Epithelial cell of proximal tubule (primary cell): ENCODE measurements around the gene MVB12A. TPM values are rescaled to one million over a fixed set of nuclear protein-coding genes. Genes with fewer than 3 reads are reported as not detected.

Experiments used
- DNase-seq: peaks from one replicate; pipeline ENCODE4 v3.0.0-alpha.2; 2011; ENCODE audit warnings: low read depth
- H3K4me3 ChIP-seq: 2 replicates; pipeline ENCODE4 v1.5.1; 2011; ENCODE audit warnings: low read depth, mild to moderate bottlenecking, low read length
- total RNA-seq: library from RNA; depleted of rRNA; stranded (reverse); fragments of >200 nt; gene quantifications from 2 replicates; pipeline ENCODE4 v1.2.3, GENCODE V29; 2015
- TF ChIP-seq, protein P1 (sequence below): conservative IDR thresholded peaks from 2 replicates; pipeline ENCODE4 v1.5.1; 2012; ENCODE audit warnings: low read depth, mild to moderate bottlenecking, low read length

The MVB12A gene
- total RNA-seq, 1 donor from 2014 or later: 91.6 TPM

DNA sequence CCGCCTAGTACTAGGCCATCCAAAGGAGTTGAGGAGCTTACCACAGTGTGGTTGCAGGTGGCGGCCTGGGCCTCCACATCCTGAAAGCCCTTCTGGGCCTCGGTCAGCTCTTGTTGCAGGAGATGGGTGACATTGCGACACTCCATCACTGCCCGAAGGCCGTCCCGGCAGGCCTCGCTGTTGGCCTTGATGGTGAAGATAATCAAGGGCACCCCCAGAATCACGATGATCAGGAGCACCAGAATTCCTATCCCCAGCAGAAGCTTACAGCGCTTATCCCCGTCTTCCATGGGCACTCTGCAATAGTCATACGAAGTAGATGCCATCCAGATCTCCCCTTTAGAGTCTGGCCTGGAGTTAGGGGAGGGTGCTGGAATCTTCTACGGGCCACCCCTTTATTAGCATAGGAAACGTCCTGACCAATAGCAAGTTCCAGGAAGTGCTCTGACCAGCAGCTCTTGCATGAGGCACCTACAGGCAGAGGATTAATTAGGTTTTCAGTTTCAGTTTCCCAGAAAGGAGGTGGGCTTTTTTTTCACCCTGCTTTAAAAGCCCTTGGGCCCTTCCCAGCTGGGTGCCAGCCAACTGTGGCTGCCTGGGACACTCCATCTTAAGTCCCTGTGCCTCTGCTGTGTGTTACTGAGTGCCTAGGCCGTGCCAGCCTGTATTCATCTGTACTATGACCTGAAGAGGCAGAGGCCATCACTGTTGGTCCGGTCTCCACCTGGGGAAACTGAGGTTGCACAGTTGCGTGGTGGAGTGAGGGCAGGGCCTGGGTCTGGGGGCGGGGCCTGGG lies 14.4 kb upstream of the MVB12A start, which contains the start of gene BST2:
Gene BST2, minus strand, starts transcription at position 381 of the 796 bp plus-strand sequence. Its CDS starts 55 bp downstream, at position 326.
- TF ChIP-seq, protein P1, sequence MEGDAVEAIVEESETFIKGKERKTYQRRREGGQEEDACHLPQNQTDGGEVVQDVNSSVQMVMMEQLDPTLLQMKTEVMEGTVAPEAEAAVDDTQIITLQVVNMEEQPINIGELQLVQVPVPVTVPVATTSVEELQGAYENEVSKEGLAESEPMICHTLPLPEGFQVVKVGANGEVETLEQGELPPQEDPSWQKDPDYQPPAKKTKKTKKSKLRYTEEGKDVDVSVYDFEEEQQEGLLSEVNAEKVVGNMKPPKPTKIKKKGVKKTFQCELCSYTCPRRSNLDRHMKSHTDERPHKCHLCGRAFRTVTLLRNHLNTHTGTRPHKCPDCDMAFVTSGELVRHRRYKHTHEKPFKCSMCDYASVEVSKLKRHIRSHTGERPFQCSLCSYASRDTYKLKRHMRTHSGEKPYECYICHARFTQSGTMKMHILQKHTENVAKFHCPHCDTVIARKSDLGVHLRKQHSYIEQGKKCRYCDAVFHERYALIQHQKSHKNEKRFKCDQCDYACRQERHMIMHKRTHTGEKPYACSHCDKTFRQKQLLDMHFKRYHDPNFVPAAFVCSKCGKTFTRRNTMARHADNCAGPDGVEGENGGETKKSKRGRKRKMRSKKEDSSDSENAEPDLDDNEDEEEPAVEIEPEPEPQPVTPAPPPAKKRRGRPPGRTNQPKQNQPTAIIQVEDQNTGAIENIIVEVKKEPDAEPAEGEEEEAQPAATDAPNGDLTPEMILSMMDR: no peak
- no peak for DNase-seq
- H3K4me3 ChIP-seq: peak within 1 kb of the TSS; percentile 45

- TF ChIP-seq, protein P1: no peak
- DNase-seq: no peak
- no peak overlapping the region for H3K4me3 ChIP-seq
These were observed 13.6 kb upstream of the MVB12A start for GRCh38 chr19:17406046-17406886.

DNA sequence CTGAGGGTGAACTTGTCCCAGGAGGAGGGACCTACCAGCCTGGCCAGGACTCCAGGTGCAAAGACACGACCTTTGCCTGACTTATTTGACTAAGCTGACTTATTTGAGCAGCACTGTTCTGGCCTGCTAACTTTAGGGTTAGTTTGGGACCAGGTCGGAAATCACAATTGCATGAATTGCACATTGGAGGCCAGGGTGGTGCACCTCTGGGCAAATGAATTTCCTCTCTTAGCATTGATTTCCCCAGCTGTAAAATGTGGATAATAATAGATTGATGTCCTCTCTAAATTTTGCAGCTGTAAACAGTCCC lies 13.0 kb upstream of the MVB12A start:
- TF ChIP-seq, protein P1: no peak
- H3K4me3 ChIP-seq: no peak overlapping the region
- no peak for DNase-seq

DNA sequence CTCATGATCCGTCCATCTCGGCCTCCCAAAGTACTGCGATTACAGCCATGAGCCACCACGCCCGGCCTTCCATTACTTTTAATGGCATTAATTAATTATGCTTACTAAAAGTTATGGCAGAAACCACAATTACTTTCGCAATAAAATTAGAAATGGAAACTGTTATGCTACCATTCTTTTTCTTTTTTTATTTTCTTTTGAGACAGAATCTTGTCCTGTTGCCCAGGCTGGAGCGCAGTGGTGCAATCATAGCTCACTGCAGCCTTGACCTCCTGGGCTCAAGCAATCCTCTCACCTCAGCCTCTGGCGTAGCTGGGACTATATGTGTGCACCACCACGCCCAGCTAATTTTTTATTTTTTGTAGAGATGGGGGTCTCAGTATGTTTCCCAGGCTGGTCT lies 9.9 kb upstream of the MVB12A start:
- DNase-seq: no peak
- TF ChIP-seq, protein P1: no peak
- no peak overlapping the region for H3K4me3 ChIP-seq

- no peak overlapping the region for H3K4me3 ChIP-seq
- no peak for DNase-seq
- TF ChIP-seq, protein P1: no peak
These were observed 8.0 kb upstream of the MVB12A start for GRCh38 chr19:17411801-17412200.

DNA sequence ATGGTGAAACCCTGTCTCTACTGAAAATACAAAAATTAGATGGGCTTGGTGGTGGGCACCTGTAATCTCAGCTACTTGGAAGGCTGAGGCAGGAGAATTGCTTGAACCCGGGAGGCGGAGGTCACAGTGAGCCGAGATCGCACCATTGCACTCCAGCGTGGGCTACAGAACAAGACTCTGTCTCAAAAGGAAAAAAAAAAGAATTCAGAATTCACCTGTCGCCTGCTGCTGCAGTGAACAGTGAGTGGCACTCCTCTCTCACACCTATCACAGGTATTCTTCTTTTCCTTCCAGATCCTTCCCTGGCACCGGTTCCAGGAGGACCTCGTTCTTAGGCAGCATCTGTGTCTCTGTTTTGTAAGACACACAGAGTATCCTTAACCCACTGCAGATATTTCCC lies 5.8 kb upstream of the MVB12A start:
- TF ChIP-seq, protein P1: no peak
- H3K4me3 ChIP-seq: no peak overlapping the region
- no peak for DNase-seq
